GM19463 (cell line): ENCODE measurements around the gene CHSY3.

ENCODE experiments used
- ATAC-seq: cut with Tn5 transposase; IDR thresholded peaks from one replicate; pipeline ENCODE4 v1.9.1; 2021; ENCODE audit warnings: mild to moderate bottlenecking, moderate library complexity; ENCODE audit not compliant: unreplicated experiment

CHSY3 gene

DNA sequence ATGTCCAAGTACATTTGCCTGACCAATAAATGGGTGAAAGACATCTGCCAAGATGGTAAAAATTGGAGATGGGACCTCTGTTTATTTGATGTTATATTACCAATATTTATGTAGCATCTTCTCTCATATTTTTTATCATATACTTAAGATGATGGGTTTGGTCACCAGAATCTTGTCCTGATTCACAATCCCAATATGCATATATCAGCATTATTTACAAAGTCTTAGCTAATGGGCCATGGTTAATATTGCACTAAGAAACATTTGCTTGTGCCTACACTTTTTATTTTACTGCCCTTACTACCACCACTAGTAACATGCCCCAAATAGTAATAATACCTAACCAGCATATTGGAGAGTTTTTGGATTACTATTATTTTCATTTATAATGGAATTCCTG, 116.7 kb downstream of the CHSY3 start:
- ATAC-seq: no peak

DNA sequence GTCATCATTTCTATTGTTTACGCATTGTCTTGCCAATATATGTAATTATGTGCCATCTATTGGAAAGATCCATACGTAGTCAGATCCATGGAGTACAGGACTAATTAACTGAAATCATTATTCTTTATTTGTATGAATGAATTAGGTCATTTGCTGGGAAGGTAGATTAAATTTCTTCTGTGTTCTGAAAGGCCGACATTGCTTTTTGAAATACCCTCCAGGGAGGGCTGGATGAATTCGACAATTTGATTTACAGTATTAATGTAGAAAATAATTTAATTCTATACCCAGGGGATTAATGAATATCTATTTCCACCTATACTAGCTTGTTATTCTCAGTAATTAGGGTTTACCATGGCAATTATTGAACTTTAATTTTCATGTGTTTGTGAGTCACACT, 117.6 kb downstream of the CHSY3 start:
- no peak for ATAC-seq

DNA sequence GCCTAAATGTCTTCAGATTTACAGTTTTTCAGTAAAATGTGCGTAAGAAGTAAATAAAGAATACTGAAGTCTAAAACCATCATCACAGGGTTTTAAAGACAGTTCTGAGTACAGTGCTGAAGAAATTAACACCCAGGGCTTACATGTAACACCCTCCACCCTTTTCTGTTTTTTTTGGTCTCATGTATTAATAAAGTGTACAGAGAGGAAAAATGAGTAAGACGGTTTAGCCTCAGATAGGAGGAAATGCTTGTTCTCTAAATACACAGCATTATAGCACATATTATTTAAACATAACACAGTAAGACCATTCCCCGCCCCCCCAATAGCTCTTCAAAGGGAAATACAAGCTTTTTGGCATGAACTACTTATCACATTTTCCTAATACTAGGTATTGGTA, 119.3 kb downstream of the CHSY3 start:
- no peak for ATAC-seq

DNA sequence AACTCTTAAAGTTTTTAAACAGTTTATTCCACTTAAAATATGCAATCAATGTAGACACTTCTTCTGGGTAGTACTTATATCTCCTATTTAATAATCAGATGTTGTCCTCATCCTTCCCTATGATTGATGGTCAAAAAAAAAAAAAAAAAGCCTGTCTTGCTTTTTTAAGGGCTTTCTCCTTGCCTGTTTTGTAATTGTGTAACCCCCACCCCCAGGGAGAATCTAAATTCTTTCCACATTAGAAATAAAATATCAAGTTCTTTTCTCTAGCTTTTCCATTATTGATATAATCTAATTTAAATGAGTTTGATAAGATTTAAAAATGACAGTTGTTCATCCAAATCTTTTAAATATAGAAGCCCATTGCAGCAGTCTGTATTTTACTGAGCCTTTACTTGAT, 119.7 kb downstream of the CHSY3 start:
- no peak for ATAC-seq

DNA sequence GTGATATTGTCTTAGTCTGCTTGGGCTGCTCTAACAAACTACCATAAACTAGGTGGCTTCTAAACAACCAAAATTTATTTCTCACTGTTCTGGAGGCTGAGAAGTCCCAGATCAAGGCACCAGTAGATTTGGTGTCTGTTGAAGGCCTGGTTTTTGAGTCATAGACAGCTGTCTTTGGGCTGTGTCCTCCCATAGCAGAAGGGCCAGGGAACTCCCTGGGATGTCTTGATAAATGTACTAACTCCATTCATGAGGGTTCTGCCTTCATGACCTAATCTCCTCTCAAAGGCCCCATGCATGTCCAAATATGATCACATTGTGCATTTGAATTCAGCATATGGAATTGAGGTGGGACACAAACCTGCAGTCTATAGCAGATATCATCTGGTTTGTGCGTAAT, 121.2 kb downstream of the CHSY3 start:
- ATAC-seq: no peak

DNA sequence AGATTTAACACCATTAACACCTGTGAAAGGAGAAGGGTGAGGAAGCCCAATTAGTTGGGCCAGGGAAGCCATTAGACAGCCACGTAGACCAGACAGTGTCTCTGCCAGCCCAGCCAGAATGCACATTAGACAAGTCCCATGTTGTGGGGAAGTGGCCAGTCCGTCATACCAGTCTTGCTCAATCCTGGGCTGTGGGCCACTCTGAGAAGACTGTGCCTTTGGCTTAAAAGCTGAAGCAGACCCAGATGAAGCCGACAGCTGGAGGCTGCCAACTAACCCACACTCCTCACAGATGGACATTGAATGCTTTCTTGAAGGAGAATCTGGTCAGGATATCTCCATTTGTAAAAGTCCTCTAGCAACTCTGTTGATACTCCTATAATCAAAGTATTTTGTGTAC, 128.5 kb downstream of the CHSY3 start:
- ATAC-seq: no peak

DNA sequence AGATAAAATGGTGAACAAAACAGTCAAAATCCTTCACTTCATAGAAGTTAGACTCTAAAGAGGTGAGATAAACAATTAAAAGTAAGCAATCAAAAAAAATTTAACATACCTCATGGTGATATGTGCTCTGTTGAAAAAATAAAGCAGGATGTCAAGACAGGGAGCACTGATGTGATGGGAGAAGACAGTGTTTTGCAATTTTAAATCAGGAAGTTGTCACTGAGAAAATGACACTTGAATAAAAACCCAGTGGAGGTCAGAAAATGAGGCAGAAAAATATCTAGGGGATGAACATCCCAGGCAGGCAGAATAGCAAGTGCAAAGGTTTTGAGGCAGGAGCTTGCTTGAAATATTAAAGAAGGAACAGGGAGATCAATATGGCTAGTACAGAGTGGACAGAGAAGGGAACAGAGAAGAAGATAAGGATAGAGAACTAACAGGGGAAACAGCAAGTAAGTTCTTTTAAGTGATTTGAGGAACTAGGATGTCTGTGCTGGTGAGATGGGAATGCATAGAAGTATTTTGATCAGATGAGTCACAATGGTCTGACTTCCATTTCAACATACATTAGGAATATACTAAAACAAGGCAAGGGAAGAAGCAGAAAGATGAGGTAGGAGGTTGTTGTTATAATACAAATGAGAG, 130.4 kb downstream of the CHSY3 start:
- ATAC-seq: no peak

DNA sequence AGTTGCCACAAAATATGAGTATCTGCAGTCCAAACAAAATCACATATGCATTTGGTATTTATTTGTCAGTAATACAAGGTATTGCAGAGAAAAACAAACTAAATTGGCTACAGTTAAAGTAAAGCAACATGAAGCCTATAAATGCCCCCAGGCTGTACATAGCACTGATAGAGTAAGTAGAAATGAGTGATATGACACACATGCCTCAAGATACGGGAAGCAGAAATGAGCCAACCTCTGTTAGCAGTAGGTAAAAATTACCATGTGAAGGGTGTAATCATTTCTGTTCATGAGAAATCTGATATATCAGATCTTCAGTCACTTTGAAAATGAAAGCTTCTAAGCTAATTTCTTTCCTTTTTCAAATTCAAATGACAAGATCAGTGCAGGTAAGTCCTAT, 131.1 kb downstream of the CHSY3 start:
- no peak for ATAC-seq

DNA sequence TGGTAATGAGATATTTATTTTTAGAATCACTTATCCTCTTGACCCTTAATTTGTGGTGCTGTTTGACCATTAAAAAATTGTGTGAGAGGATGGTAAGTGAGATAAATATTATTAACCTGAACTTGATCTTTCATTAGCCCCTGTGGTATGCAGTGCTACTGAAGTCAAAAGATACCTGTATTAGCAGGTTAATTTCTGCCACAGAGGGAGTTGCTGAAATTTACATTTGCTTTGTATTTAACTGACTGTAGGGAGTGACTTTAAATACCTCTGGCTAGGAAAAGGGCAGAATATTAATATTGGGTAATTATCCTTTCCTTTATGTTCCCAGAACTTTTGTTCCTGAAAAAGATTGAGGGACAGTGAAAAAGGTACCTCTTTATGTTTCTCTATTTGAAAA, 133.6 kb downstream of the CHSY3 start:
- no peak for ATAC-seq

DNA sequence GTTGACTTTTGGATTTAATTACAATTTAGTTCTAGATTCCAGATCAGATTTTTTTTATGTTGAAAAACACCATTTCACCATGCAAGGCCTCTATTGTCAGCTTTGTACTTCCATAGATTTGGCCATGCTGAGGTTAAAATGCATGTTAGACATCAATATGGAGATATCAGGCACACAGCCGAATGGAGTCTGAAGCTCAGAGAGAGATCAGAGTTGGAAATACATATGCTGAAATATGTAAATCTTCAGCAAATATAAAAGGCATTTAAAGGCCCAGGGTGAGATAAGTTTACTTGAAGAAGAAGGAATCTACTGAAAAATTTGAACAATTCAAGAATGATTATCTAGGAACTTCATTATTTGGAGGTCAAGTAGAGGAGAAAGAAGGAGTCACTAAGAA, 139.6 kb downstream of the CHSY3 start:
- no peak for ATAC-seq

DNA sequence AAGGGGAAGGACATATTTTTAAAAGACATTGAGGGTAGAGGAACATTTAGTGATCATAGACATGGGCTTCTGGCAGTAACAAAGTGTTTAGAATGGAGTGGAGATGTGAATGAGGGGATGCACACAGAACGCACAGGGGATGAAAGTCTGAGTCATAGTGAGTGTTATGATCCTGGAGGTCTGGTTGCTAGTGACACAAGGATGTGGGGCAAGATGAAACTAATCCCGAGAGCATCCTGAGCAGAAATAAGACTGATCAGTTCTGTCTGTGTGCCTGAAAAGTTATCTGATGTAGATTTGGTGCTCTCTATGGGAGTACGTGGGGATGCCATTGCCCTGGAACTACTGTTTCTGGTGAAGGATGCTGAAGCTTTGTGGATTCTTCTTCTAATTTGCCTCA, 141.1 kb downstream of the CHSY3 start:
- ATAC-seq: no peak

DNA sequence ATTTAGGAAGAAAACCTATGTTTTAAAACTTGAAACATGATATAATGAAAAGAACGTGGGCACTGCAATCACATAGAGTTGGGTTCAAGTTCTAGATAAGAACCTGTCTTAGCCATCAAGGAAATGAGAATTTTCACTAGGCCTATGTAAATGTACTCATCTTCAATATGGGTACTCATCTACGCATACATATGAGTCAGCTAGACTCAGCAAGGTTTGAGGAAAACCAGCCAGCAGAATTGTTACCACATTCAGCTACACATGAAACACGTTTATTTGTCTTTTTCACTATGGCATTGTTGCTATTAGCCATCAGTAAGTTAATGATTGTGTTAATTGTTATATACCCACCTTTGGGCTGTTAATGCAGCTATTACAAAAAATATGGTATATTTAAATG, 146.3 kb downstream of the CHSY3 start:
- ATAC-seq: no peak

DNA sequence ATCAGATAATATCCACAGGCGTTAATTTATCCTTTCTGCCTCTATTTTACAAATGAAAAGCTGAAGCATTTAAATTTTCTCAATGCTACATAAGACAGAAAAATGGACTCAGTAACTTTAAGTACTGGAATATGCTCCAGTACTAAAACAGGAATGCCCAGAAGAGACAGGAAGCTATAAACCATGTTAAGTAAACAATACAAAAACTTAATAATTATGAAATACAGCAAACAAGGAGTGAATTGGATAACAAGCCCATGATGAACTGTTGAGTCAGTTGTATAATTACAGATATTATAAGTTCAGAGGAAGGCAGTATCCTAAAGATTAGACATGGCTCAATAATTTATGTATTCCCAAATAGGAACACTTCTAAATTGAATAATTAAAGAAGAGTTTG, 148.5 kb downstream of the CHSY3 start:
- ATAC-seq: no peak

DNA sequence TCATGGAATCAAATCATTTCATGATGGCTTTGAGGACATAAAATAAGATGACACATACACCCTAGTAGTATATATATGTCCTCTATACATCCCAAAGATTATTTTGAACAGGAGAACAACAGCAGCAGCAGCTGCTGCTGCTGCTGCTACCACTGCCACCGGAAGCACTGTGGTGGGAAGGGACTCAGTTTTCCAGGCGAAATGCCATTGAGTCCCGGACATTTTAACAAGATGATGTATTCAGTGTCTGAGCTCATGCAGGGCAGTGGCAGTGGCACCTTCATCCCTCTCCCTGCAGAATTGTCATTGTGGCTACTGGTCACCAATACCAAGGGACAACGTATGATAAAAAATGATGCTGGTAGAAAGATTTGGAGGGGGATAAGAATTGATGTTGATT, 151.3 kb downstream of the CHSY3 start:
- ATAC-seq: no peak

DNA sequence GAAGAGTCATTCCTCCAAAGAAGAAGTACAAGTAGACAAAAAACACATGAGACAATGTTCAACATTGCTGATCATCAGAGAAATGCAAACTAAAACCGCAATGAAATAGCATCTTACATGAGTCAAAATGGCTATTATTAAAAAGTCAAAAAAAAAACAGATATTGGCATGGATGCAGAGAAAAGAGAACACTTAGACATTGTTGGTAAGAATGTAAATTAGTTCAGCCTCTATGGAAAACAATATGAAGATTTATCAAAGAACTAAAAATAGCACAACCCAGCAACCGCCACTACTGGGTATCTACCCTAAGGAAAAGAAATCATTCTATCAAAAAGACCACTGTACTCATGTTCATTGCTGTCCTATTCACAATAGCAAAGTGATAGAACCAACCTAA, 157.5 kb downstream of the CHSY3 start:
- no peak for ATAC-seq

DNA sequence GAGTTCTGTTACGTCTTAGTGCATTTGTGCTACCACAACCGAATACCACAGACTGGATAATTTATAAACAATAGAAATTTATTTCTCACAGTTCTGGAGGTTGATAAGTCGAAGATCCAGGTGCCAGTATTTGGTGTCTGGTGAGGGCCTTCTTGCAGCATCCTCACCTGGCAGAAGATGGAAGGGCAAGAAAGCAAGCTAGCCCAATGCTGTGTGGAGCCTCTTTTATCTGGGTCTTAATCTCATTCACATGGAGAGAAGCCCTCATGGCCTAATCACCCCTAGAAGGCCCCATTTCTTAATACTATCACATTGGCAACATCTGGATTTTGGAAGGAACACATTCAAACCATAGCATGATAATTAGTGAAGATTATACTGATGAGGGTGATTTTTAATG, 159.3 kb downstream of the CHSY3 start:
- ATAC-seq: no peak

DNA sequence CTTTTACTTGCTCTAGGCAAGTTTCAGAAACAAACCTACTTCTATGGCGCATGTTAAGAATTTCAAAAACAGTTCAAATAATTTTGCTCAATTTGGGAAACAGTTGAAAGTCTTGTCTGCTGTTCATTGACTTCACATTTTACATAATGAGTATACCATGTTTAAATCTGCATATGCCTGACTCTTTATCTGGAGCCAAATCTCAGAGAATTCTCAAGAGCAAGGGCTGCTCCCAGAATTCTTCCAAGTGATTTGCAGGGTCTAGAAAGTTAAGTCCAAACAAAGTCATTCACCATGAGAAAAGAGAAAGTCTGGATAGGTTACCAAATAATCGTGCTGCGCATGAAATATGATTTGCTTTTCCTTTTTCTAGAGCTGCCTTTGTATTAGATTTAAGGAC, 160.2 kb downstream of the CHSY3 start:
- ATAC-seq: no peak

DNA sequence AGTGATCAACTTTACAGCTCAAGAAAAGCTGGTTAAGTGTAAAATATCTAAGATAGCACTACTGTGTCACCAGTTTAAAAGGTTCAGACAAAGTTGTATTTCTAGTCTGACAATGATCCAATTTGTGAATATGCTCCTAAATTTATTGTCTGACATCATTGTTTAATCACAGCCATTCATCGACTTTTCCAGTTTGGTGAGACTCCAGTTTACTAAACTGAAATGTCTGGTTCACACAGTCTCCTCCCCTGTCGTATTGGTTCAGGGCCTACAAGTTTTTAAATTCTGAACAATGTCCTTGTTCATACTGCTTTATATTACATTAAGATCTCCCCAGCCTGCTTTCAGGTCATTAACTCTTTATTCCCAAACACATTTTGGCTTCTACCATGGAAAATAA, 161.4 kb downstream of the CHSY3 start:
- no peak for ATAC-seq

DNA sequence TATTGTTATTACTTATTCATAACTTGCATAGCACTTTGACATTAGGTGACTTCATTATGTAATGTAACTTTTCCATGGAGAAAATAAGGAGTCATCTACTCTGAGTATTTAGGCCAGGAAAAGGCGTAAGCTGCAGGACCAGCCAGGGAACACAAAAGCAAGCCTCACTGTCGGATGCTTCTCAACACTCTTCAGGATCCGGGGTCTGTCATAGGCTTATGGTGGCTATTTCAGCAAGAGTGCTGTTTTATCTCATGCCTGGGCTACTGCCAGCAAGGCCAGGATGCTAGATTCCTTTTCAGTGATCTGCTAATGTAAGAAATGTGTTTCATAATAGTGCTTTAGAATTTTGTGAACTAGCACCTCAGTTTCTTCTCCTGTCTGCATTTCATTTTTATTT, 162.4 kb downstream of the CHSY3 start:
- no peak for ATAC-seq

DNA sequence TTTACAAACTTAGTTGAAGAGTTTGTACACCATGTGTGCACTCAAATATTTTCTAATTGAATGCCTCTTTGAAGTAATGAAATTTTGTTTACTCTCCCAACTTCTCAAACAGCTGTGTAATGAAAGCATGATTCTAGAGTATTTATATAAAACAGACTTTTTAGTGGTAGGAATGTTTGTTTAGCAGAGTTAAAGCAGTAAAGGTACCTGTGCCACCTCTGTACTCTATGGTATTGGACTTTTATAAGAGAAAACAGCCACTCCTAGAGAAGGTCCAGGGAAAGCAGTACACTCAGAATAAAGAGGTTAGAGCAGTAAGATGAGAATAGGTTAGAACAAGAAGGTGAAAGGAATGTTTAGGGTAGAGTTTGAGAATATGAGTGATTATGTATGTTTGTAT, 163.1 kb downstream of the CHSY3 start:
- no peak for ATAC-seq

DNA sequence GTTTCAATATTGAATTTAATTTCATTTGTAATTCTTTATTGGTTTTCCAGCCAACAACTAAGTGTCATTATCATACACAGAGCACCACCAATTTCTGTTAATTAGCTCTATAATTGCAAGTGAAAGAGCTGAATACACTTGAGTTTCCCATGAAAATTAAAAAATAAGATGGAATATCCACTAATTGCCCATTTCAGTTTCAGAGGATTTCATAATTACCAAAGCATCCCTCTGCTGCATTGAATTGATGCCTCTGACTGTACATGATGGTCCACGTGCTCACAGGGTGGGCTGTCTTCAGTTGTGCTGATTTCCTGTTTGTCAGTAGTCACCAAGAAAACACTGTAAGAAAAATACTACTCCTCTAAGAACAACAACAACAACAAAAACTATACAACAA, 163.8 kb downstream of the CHSY3 start:
- ATAC-seq: no peak

DNA sequence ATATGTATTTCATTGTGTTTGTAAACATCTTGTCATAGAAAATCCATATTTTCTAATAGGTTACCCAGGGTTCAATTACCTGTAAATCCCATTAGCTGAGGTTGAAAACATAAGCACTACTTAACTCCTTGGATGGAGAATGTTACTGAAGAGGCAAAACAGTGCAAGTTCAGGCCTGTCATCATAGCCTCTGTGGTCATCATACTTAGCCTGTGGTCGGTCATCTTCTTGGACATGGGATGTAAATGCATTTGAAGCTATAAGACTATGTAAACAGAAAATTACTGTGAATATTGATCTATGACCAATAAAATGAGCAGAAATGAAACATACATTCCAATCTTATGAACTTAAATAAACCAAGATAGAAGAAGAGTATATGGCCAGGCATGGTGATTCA, 164.7 kb downstream of the CHSY3 start:
- no peak for ATAC-seq

DNA sequence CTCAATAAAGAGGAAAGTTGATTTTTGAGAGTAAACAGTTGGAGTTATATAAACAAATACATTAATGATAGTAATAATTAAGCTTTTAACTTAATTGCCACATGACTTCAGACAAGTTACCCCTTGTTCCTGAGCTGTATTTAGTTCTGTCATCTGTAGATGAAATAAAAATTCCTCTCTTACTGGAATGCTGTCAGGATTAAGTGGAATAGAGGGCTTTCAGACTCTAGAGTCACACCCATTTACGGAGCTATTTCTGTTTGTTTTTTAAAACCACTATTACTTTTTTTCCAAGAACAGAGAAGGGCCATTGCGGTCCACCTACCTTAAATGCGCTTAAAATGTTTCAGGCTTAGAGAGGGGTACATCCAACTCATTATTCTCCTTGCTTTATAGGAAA, 170.6 kb downstream of the CHSY3 start:
- no peak for ATAC-seq

DNA sequence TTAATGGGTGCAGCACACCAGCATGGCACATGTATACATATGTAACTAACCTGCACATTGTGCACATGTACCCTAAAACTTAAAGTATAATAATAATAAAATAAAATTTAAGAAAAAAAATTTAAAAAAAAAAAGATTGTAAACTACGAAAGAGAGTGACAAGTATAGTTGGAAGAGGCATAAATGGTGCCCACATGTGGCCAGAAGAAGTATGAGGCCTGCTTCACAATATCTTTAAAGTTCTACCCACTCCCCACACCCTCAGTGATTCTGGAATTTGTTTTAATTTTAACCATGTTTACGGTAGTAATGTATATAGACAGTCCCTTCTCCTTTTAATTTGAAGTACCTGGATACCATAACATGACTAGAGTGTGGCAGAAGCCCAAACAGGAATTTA, 172.7 kb downstream of the CHSY3 start:
- no peak for ATAC-seq
